Measurements from ENCODE around the gene CCR2. TPM values are rescaled to one million over a fixed set of nuclear protein-coding genes. Genes with fewer than 3 reads are reported as not detected.
"Not testable (repeated sequence)": the region's sequence is repeated elsewhere in the genome, so short reads cannot be mapped to it uniquely, and the experiment has no call there.

Gene CCR2
- total RNA-seq, 2 donors from 2014 or later: 2.9 to 17.5 TPM

DNA sequence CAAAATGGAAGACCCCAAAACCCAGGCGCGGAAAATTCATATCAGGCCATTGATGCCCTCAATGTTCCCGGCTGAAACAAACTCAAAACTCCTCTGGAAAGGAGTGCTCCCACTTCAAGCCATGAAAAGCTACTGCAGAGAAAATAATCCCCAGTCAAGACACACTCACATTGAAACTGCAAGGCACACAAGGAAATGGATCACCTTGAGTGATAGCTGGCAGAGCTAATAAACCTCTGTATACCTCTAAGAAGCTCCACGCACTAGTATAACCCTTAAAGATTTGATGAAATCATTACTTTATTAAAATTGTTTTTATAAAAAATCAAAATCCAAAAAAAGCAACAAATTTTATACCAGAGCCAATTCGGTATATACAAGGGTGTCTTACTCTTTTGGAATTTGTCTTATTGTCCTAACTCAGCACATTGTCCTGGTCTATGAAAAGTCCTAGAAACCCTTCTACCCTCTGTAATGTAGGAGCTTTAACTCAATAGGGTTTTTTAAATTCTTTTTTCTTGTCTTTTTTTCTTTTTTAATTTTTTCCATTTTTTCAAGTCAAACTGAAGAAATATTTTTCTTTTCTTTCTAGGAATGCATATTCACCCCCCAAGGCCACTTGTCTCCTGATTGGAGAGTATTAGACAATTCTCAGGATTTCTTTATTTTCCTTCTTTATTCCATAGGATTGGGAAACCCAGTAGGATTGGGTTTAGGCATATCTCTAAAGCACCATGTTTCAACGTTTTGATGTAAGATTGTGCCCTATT lies 44.5 kb downstream of the CCR2 start:
- Mint-ChIP-seq H3K4me1 (no peaks in the 10 kb centered on the region), H3K9me3 (no peaks in the 10 kb centered on the region), H3K36me3 (ENCODE audit: low read depth) (no peaks in the 10 kb centered on the region), H3K27ac (no peak overlapping the region), H3K27me3 (peaks cover 7% of the 10 kb centered on the region), H3K4me3 (no peak overlapping the region)
- ATAC-seq (replicated peaks): no peak

DNA sequence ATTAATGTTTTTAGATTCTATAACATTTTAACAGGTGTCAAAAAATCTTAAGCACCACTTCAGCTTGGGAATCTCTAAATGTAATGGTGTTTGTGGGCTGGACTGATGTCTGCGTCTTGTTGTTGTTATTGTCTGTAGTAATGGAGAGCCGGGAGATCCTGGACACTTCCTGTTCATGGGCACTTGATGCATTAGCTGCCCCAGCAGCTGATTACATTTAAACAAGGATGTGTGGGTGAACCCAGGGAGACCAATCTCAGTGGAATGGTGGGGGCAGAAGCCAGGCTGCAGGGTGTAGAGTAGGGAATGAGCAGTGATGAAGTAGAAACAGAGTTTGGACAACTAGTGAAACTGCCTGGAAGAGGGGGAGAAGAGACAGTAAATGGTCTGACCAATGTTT lies 45.2 kb downstream of the CCR2 start:
- Mint-ChIP-seq H3K27me3 (peaks cover 7% of the 10 kb centered on the region), H3K36me3 (ENCODE audit: low read depth) (no peaks in the 10 kb centered on the region), H3K4me3 (no peak overlapping the region), H3K9me3 (no peaks in the 10 kb centered on the region), H3K27ac (no peak overlapping the region), H3K4me1 (no peaks in the 10 kb centered on the region)
- ATAC-seq (replicated peaks): no peak

DNA sequence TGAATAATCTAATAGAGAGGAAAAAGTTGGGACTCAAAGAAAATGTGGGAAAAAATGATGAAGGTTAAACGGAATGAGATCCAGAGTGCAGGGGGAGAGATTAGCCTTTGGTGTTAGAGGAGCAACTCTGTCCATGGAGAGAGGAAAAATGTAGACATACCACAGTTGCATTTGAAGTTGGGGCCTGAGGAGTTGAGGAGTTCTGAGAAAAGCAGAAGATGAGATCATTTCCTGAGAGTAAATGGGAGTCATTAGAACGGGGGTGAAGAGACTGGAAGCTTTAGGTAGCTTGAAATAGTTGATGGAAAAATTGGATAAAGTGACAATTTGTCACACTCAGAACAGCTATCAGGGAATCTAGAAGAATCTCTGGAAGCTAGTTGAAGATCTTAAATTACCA lies 45.6 kb downstream of the CCR2 start:
- Mint-ChIP-seq H3K27me3 (peaks cover 5% of the 10 kb centered on the region), H3K27ac (no peak overlapping the region), H3K9me3 (no peaks in the 10 kb centered on the region), H3K4me3 (no peak overlapping the region), H3K4me1 (no peaks in the 10 kb centered on the region), H3K36me3 (ENCODE audit: low read depth) (no peaks in the 10 kb centered on the region)
- peak; percentile 28 for ATAC-seq (replicated peaks)

DNA sequence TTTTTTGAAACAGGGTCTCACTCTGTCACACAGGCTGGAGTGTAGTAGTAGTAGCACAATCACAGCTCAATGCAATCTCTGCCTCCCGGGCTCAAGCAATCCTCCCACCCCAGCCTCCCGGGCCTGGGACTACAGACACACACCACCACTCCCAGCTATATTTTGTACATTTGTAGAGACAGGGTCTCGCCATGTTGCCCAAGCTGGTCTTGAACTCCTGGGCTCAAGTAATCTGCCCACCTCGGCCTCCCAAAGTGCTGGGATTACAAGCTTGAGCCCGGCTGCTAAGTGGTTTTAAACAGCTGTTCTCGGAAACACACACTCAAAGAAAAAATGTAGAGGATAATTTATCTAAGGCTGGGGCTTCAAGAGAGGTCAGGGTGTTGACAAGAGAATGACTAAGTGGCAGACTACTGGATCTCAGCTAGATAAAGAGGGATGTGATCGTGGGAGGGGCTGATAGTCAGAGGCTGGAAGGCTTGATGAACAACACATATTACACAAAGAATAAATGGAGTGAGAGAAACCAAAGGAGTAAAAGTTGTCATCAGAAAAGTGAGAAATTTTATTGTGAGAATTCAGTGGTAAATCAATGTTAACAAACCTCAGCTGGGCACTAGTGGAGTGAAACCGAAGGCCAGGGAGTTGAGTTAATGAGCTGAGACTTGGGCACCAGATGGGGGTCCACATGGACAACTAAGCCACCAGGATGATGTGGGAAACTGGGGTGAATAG lies 46.3 kb downstream of the CCR2 start:
- Mint-ChIP-seq H3K27ac (no peak overlapping the region), H3K4me1 (no peaks in the 10 kb centered on the region), H3K9me3 (no peaks in the 10 kb centered on the region), H3K36me3 (ENCODE audit: low read depth) (no peaks in the 10 kb centered on the region), H3K27me3 (peaks cover 2% of the 10 kb centered on the region), H3K4me3 (no peak overlapping the region)
- no peak for ATAC-seq (replicated peaks)

DNA sequence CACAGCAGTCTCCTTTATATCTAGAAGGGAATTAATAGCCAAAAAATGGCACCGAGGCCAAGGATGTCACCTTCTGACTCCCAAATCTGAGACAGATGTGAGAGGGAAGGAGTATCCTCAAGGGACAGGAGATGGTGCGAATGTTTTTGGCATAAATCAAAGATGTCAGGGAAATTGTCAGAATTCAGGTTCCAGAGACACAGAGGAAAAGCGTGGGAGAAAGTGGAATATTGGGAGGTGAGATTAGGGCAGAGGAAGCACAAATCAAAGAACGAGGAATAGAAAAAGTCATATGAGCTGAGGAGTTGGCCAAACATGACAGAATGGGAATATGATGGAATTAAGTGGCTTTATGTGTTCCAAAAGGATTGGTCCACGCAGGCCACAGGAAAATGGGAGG lies 46.9 kb downstream of the CCR2 start:
- H3K36me3 Mint-ChIP-seq (ENCODE audit: low read depth): no peaks in the 10 kb centered on the region
- H3K9me3 Mint-ChIP-seq: no peaks in the 10 kb centered on the region
- H3K4me3 Mint-ChIP-seq: no peak overlapping the region
- H3K27me3 Mint-ChIP-seq: no peaks in the 10 kb centered on the region
- no peak for ATAC-seq (replicated peaks)
- H3K27ac Mint-ChIP-seq: no peak overlapping the region
- H3K4me1 Mint-ChIP-seq: no peaks in the 10 kb centered on the region

DNA sequence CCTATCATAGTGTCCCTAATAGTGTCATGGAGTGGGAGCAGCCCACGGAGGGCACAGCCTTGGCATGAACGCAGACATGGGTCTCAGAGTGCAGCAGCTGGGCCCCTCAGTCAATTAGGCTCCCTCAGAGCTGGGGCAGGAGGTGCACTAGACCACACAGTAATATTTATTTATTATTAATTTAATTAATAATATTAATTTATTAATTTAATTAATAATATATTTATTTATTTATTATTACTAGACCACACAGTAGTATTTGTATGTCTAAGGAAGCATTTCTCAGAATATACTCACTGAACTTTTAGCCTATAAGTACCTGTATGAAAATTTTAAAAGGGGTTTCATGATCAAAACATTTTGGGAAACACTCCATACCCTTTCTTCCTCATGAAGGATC lies 47.7 kb downstream of the CCR2 start:
- Mint-ChIP-seq H3K9me3 (no peaks in the 10 kb centered on the region), H3K27me3 (no peaks in the 10 kb centered on the region), H3K27ac (no peak overlapping the region), H3K4me1 (no peaks in the 10 kb centered on the region), H3K4me3 (no peak overlapping the region), H3K36me3 (ENCODE audit: low read depth) (no peaks in the 10 kb centered on the region)
- ATAC-seq (replicated peaks): no peak

DNA sequence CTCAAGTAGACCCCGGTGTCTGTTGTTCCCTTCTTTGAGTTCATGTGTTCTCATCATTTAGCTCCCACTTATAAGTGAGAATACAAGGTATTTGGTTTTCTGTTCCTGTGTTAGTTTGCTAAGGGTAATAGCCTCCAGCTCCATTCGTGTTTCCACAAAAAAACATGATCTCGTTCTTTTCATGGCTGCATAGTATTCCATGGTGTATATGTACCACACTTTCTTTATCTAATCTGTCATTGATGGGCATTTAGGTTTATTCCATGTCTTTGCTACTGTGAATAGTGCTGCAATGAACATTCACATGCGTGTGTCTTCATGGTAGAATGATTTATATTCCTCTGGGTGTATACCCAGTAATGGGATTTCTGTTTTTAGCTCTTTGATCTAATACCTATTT lies 49.0 kb downstream of the CCR2 start:
- not testable (repeated sequence) for H3K4me3 Mint-ChIP-seq; H3K36me3 Mint-ChIP-seq (ENCODE audit: low read depth); H3K27ac Mint-ChIP-seq; H3K9me3 Mint-ChIP-seq; H3K4me1 Mint-ChIP-seq; H3K27me3 Mint-ChIP-seq; ATAC-seq (replicated peaks)

DNA sequence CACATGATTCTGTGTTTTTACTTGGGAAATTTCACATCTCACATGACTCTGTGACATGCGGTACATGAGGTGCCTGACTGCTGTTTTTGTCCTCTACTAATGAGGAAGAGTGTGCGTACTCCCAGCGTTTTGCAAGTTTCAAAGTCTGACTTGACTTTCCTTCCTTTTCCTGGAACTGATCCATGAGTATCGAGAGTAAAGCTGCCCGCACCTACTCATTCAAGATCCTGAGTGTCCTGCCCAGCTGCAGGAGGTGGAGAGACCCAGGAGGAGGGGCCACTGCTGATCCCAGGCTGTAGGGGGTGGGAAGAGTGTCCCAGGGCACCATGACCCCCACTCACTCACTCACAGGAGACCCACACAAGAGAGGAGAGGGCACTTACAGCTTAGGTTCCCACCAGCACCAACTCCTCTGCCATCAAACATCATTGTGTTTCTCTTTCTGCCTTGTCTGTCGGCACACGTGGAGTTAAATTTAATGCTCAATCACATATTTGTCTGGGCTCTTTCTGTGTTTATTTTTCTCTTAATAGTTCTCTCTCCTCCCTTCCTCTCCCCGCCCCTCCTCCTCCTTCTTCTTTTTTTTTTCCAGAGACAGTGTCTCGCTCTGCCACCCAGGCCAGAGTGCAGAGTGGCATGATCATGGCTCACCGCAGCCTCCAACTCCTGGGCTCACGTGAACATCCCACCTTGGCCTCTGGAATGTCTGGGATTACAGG lies 51.5 kb downstream of the CCR2 start:
- no peaks in the 10 kb centered on the region for H3K9me3 Mint-ChIP-seq
- no peaks in the 10 kb centered on the region for H3K36me3 Mint-ChIP-seq (ENCODE audit: low read depth)
- no peak overlapping the region for H3K27ac Mint-ChIP-seq
- no peak for ATAC-seq (replicated peaks)
- no peaks in the 10 kb centered on the region for H3K27me3 Mint-ChIP-seq
- no peak overlapping the region for H3K4me3 Mint-ChIP-seq
- no peaks in the 10 kb centered on the region for H3K4me1 Mint-ChIP-seq

DNA sequence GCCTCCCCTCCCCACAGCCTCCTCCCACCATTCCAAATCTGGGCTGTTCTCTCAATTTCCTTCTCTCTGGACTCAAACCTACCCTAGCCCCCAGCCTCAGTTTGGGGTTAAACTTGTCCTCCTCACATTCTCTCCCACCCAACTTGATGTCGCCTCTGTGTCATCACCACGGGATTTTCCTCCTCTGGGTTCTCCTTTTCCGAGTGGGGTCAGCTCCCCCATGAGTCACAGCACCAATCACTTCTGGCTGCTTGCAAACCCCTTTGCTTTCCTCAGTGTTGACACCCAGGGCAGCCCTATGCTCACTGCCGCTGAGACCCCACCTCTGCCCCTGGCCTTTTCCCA lies 52.5 kb downstream of the CCR2 start:
- Mint-ChIP-seq H3K27me3 (peaks cover 4% of the 10 kb centered on the region), H3K4me1 (no peaks in the 10 kb centered on the region), H3K4me3 (peak overlapping the region; percentile 67), H3K27ac (no peak overlapping the region), H3K9me3 (no peaks in the 10 kb centered on the region), H3K36me3 (ENCODE audit: low read depth) (no peaks in the 10 kb centered on the region)
- ATAC-seq (replicated peaks): no peak

DNA sequence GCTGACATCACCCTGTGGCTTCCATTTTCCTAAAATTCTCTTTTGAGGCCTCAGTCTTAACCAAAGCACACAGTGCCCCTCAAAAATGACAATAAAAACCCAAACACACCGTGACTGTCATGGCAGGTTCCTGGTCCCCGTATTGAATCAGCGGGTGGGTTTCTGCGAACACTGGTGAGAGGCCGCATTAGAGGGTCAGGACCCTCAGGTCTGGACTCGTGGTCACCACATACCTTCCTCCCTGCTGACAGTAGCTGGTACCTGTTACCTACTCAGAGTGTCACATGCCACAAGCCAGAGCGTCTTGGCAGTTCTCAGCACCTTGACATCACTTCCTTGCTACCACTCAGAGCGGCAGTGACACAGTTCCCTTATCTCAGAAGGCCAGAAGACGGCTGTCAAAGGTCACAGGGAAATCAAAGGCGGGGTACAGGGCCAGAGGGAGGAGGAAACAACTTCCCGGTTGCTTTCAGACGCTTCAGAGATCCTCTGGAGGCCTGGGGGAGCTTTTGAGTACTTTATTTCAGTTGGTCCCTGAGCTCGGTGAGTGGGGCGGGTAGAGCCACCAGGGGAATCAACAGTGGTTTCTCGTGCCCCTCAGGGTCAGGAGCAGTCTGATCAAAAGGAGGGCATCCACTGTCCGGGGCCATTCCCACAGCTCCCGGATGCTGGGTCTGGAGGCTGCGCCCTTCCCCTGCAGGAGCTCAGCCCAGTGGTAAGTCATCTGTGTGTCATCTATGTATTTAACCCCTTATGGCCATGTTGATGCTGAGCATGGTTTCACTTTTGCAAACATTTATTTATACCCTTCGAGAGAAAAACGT lies 53.1 kb downstream of the CCR2 start, which contains the start of the genes CCR5AS and CCRL2:
TSS of gene CCR5AS (minus strand) at position 279 of the 824 bp plus-strand sequence.
TSS of gene CCRL2 (plus strand) at position 472 of the 824 bp plus-strand sequence. CDS start 821 bp downstream, outside the sequence.
- peak within 1 kb of the TSS; percentile 69 for H3K27ac Mint-ChIP-seq
- H3K4me1 Mint-ChIP-seq: no peaks in the 10 kb centered on the region
- H3K27me3 Mint-ChIP-seq: peaks cover 4% of the 10 kb centered on the region
- peak; percentile 88 for ATAC-seq (replicated peaks)
- H3K9me3 Mint-ChIP-seq: no peaks in the 10 kb centered on the region
- H3K36me3 Mint-ChIP-seq (ENCODE audit: low read depth): no peaks in the 10 kb centered on the region
- H3K4me3 Mint-ChIP-seq: peak within 1 kb of the TSS; percentile 67

DNA sequence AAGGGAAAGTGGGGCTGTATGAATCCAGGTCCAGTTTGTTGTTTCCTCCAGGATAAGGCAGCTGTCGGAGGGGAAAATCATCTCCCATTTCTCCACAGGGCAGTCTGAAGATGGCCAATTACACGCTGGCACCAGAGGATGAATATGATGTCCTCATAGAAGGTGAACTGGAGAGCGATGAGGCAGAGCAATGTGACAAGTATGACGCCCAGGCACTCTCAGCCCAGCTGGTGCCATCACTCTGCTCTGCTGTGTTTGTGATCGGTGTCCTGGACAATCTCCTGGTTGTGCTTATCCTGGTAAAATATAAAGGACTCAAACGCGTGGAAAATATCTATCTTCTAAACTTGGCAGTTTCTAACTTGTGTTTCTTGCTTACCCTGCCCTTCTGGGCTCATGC lies 54.1 kb downstream of the CCR2 start:
- ATAC-seq (replicated peaks): no peak
- H3K27ac Mint-ChIP-seq: no peak overlapping the region
- peaks cover 4% of the 10 kb centered on the region for H3K27me3 Mint-ChIP-seq
- H3K36me3 Mint-ChIP-seq (ENCODE audit: low read depth): no peaks in the 10 kb centered on the region
- peak overlapping the region; percentile 67 for H3K4me3 Mint-ChIP-seq
- H3K9me3 Mint-ChIP-seq: no peaks in the 10 kb centered on the region
- H3K4me1 Mint-ChIP-seq: no peaks in the 10 kb centered on the region

DNA sequence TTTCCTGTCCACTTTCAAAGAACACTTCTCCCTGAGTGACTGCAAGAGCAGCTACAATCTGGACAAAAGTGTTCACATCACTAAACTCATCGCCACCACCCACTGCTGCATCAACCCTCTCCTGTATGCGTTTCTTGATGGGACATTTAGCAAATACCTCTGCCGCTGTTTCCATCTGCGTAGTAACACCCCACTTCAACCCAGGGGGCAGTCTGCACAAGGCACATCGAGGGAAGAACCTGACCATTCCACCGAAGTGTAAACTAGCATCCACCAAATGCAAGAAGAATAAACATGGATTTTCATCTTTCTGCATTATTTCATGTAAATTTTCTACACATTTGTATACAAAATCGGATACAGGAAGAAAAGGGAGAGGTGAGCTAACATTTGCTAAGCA lies 54.9 kb downstream of the CCR2 start:
- Mint-ChIP-seq H3K9me3 (no peaks in the 10 kb centered on the region), H3K4me3 (no peak overlapping the region), H3K4me1 (no peaks in the 10 kb centered on the region), H3K27ac (no peak overlapping the region), H3K27me3 (peaks cover 4% of the 10 kb centered on the region), H3K36me3 (ENCODE audit: low read depth) (no peaks in the 10 kb centered on the region)
- ATAC-seq (replicated peaks): no peak

DNA sequence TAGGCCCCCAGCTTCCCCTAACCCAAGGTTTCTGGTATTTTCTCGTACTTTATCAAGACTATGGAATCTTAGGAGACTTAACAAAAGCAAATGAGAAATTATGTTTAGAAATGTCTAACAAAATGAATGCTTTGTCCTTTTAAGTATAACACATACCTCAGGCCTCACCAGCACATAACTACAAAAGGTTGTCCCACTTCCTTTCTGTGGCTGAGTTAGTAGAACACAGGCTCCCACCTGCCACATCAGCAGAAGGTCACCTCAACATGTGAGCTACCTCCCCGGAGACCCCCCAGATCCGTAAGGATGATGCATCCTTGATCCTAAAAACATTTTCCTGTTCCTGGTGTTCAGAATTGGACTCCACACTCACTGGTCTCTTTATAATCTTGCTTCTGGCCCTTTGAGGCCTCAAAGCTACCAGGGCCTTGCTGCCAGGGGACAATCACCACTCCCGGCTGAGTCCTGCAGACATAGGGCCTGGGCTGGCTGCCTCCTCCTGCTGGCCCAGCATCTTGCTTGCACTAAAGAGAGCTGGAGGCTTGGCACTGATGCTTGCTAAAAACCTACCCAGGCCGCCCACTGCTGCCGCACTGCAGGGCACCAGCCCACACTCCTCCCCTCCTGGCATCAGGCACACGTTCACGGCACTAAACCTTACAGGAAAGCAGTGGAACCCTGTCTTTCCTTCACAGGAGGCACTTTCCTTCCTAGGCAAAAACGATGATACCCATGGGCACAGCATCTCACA lies 56.0 kb downstream of the CCR2 start:
- H3K27me3 Mint-ChIP-seq: peaks cover 4% of the 10 kb centered on the region
- no peaks in the 10 kb centered on the region for H3K4me1 Mint-ChIP-seq
- H3K36me3 Mint-ChIP-seq (ENCODE audit: low read depth): no peaks in the 10 kb centered on the region
- no peak overlapping the region for H3K27ac Mint-ChIP-seq
- no peak overlapping the region for H3K4me3 Mint-ChIP-seq
- no peak for ATAC-seq (replicated peaks)
- no peaks in the 10 kb centered on the region for H3K9me3 Mint-ChIP-seq

All from activated T-helper 17 cell treated with anti-CD3 and anti-CD28 coated beads, Interleukin-2, amount 50 U/mL, for 72 hours (primary cell).